ENCODE results near the gene LLGL1.

The LLGL1 gene

GRCh38 chr17:18225121-18225641 is at the start of gene LLGL1:
TSS of gene LLGL1 (plus strand) at chr17:18225635. CDS start at chr17:18225683, 48 bp downstream.
- peak; percentile 91 to 93 for DNase-seq

- DNase-seq: no peak
These were observed 49.3 kb upstream of the LLGL1 start for GRCh38 chr17:18176176-18176575.

- DNase-seq: no peak
These were observed 48.3 kb upstream of the LLGL1 start for GRCh38 chr17:18177133-18177532.

- no peak for DNase-seq
These were observed 47.7 kb upstream of the LLGL1 start for GRCh38 chr17:18177722-18178121.

- DNase-seq: no peak
These were observed 46.2 kb upstream of the LLGL1 start for GRCh38 chr17:18179196-18179595.

GRCh38 chr17:18179804-18180203 is 45.6 kb upstream of the LLGL1 start:
- DNase-seq: no peak

GRCh38 chr17:18181358-18181757 is 44.1 kb upstream of the LLGL1 start:
- DNase-seq: no peak

GRCh38 chr17:18182110-18182977 is 43.1 kb upstream of the LLGL1 start:
- no peak for DNase-seq

GRCh38 chr17:18182978-18183333 is 42.5 kb upstream of the LLGL1 start:
- peak; percentile 75 to 78 for DNase-seq

- peak; percentile 93 to 95 for DNase-seq
These were observed 41.9 kb upstream of the LLGL1 start, which contains the start of gene ALKBH5 for GRCh38 chr17:18183334-18184142. TSS of gene ALKBH5 (plus strand) at chr17:18183828. CDS start at chr17:18184244, 416 bp downstream.

GRCh38 chr17:18184143-18185031 is 41.0 kb upstream of the LLGL1 start:
- peak; percentile 70 to 75 for DNase-seq

- DNase-seq: no peak
These were observed 40.0 kb upstream of the LLGL1 start for GRCh38 chr17:18185391-18185790.

- no peak for DNase-seq
These were observed 39.4 kb upstream of the LLGL1 start for GRCh38 chr17:18185832-18186626.

- DNase-seq: no peak
These were observed 38.8 kb upstream of the LLGL1 start for GRCh38 chr17:18186627-18186982.

- DNase-seq: no peak
These were observed 38.2 kb upstream of the LLGL1 start for GRCh38 chr17:18187226-18187625.

- DNase-seq: no peak
These were observed 37.3 kb upstream of the LLGL1 start for GRCh38 chr17:18187821-18188761.

GRCh38 chr17:18190628-18191235 is 34.7 kb upstream of the LLGL1 start:
- DNase-seq: no peak

- no peak for DNase-seq
These were observed 34.2 kb upstream of the LLGL1 start for GRCh38 chr17:18191236-18191667.

GRCh38 chr17:18191967-18192366 is 33.5 kb upstream of the LLGL1 start:
- DNase-seq: no peak

- DNase-seq: no peak
These were observed 31.0 kb upstream of the LLGL1 start for GRCh38 chr17:18194394-18194793.
